ENCODE results near the gene TAC3. TPM values are rescaled to one million over a fixed set of nuclear protein-coding genes. Genes with fewer than 3 reads are reported as not detected.

The TAC3 gene
- total and polyA plus RNA-seq, 2 of the 4 experiments (the other 2 are of a cell fraction): 0.94 TPM; not detected in 1

DNA sequence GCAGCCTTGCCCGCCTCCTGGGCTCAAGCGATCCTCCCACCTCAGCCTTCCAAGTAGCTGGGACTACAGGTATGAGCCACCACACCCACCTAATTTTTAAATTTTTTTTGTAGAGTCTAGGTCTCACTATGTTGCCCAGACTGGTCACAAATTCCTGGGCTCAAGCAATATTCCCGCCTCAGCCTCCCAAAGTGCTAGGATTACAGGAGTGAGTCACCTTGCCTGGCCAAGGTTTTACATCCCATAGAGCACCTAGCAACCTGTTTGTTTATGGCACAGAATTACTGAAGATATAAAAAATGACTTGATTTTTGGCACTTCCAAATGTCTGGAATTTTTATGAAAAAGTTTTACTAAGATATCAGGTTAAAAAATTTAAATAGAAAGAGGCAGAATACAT lies 17.1 kb upstream of the TAC3 start:
- intact Hi-C loops (cut with micrococcal nuclease) (no loop called here), dilution Hi-C loops (cut with HindIII; ENCODE audit: low sequenced_read_pairs, unreplicated experiment) (no loop called here), in situ Hi-C loops (cut with MboI; ENCODE audit: low sequenced_read_pairs) (no loop called here)
- H2AK5ac ChIP-seq (ENCODE audit: low read depth, low read length): no peak overlapping the region
- H3K18ac ChIP-seq (ENCODE audit: low read depth, low read length): no peak overlapping the region
- H3K4me3 ChIP-seq (ENCODE audit: insufficient read depth, low read depth, low read length): no peak overlapping the region
- no peaks in the 10 kb centered on the region for H3K4me1 ChIP-seq (ENCODE audit: control insufficient read depth, insufficient read depth, low read length)
- H4K8ac ChIP-seq (ENCODE audit: low read depth in 2 of 2, low read length in 2 of 2): no peak overlapping the region
- no peaks in the 10 kb centered on the region for H3K79me1 ChIP-seq (ENCODE audit: low read depth in 1 of 2, low read length in 2 of 2)
- H3K27ac ChIP-seq (ENCODE audit: insufficient read depth, low read length): no peak overlapping the region
- no peaks in the 10 kb centered on the region for H3K36me3 ChIP-seq (ENCODE audit: control insufficient read depth, insufficient read depth, low read length)
- no peak for TF ChIP-seq RCOR1 (IDR thresholded peaks at IDR 0.05; ENCODE audit: insufficient replicate concordance, low read length)
- TF ChIP-seq MAZ (IDR thresholded peaks at IDR 0.05; ENCODE audit: borderline replicate concordance, low read depth, low read length): no peak
- TF ChIP-seq SMC3 (IDR thresholded peaks at IDR 0.05; ENCODE audit: low read depth, low read length): no peak
- no peak for TF ChIP-seq RFX5 (IDR thresholded peaks at IDR 0.05; ENCODE audit: low read depth, low read length)
- TF ChIP-seq FOS (IDR thresholded peaks at IDR 0.05; ENCODE audit: low read depth, low read length): no peak
- ChIA-PET POLR2A (ENCODE audit: unreplicated experiment) (no interaction called here), CTCF (no interaction called here)
- no peak overlapping the region for H2BK20ac ChIP-seq (ENCODE audit: low read depth, low read length)
- no peak overlapping the region for H2AFZ ChIP-seq (replicated peaks; ENCODE audit: low read length, poor library complexity)
- no peak overlapping the region for H3K4me2 ChIP-seq (ENCODE audit: low read depth, low read length)
- no peak overlapping the region for H3K14ac ChIP-seq (replicated peaks; ENCODE audit: low read depth, low read length)
- H2BK15ac ChIP-seq (ENCODE audit: low read depth, low read length): no peak overlapping the region
- no peaks in the 10 kb centered on the region for H4K20me1 ChIP-seq (ENCODE audit: insufficient read depth, low read length)
- no peak overlapping the region for H3K9ac ChIP-seq (ENCODE audit: low read depth, low read length)
- no peaks in the 10 kb centered on the region for H3K9me1 ChIP-seq (ENCODE audit: insufficient read depth, low read length)
- no peak overlapping the region for H2BK5ac ChIP-seq (ENCODE audit: low read depth, low read length, poor library complexity, severe bottlenecking)
- no peak overlapping the region for H3K23ac ChIP-seq (ENCODE audit: low read depth, low read length)
- no peak overlapping the region for H3K56ac ChIP-seq (ENCODE audit: extremely low read depth, insufficient read depth, low read length)
- no peak overlapping the region for H2BK120ac ChIP-seq (ENCODE audit: low read depth, low read length)
- DNase-seq (no peak), ATAC-seq (ENCODE audit: low read depth) (no peak)
- no TSS peak for BruUV-seq (replicated peaks)
- peaks cover 61% of the 10 kb centered on the region for H3K27me3 ChIP-seq (ENCODE audit: control insufficient read depth, insufficient read depth, low read length)
- no peak overlapping the region for H2AK9ac ChIP-seq (replicated peaks; ENCODE audit: low read depth, low read length, poor library complexity)
- 75% methylated on average over 2 of the region's 3 CpGs; no CpG with 5 or more reads in 1 of the 2 experiments for WGBS, 2 experiments (ENCODE audit: extremely low coverage in 2 of 2, insufficient read length in 1 of 2)
- H3K9me3 ChIP-seq (ENCODE audit: control insufficient read depth, insufficient read depth, low read length): no peaks in the 10 kb centered on the region
- no peak overlapping the region for H4K5ac ChIP-seq (ENCODE audit: low read depth, low read length)
- H4K91ac ChIP-seq (ENCODE audit: insufficient read depth, low read depth, low read length): no peak overlapping the region
- H3K4ac ChIP-seq (ENCODE audit: low read depth, low read length): no peak overlapping the region
